Panc1 (cell line): Measurements from ENCODE around the gene RNF212. TPM values are rescaled to one million over a fixed set of nuclear protein-coding genes. Genes with fewer than 3 reads are reported as not detected.

Experiments used
- ATAC-seq: fragments of 200-7000 bp; cut with Tn5 transposase; 2 replicates; pipeline ENCODE4 v1.9.1; 2020; ENCODE audit warnings: mild to moderate bottlenecking, moderate library complexity
- BruUV-seq: library from RNA; stranded (reverse); fragments of 400-500 nt; replicated peaks from 2 replicates; lab custom pipeline; 2021; lab: Mats Ljungman, UMichigan
- CTCF ChIA-PET: fragments of 300-600 bp; sonication (Branson Sonifier 250); formaldehyde crosslinking; loops from one replicate; lab custom pipeline; 2022; ENCODE audit warnings: antibody characterized with exemption; lab: Charles Lee
- POLR2A ChIA-PET: fragments of 300-600 bp; sonication (Branson Sonifier 250); formaldehyde crosslinking; loops from one replicate; lab custom pipeline; 2022; ENCODE audit warnings: antibody characterized with exemption; lab: Charles Lee
- DNase-seq: peaks from one replicate; pipeline ENCODE4 v3.0.0-alpha.2; 2010; ENCODE audit warnings: low read depth, low spot score
- H3K27ac ChIP-seq: 2 replicates; pipeline ENCODE4 v1.5.1; 2011; ENCODE audit warnings: mild to moderate bottlenecking, low read length, inconsistent platforms
- H3K27me3 ChIP-seq: fragments of 200-500 bp; sonication (Bioruptor generic); 2 replicates; pipeline ENCODE4 v1.6.0; 2014; ENCODE audit warnings: low read length, inconsistent platforms; ENCODE audit not compliant: control insufficient read depth, insufficient read depth
- H3K36me3 ChIP-seq: fragments of 200-500 bp; sonication (Bioruptor generic); 2 replicates; pipeline ENCODE4 v1.5.1; 2014; ENCODE audit warnings: inconsistent platforms, mild to moderate bottlenecking, low read length, moderate library complexity; ENCODE audit not compliant: control insufficient read depth, insufficient read depth
- H3K4me1 ChIP-seq: 2 replicates; pipeline ENCODE4 v1.5.1; 2011; ENCODE audit warnings: inconsistent platforms, mild to moderate bottlenecking, low read length, moderate library complexity; ENCODE audit not compliant: control insufficient read depth, insufficient read depth
- H3K4me3 ChIP-seq, 2 experiments: 2 replicates each; pipeline ENCODE4 v1.5.1; 2011 to 2012; ENCODE audit warnings: low read depth in 2 of 2, low read length in 2 of 2, mild to moderate bottlenecking in 2 of 2, inconsistent platforms in 1 of 2, moderate library complexity in 1 of 2
- H3K9me3 ChIP-seq: fragments of 200-500 bp; sonication (Bioruptor generic); 2 replicates; pipeline ENCODE4 v1.5.1; 2014; ENCODE audit warnings: low read depth, mild to moderate bottlenecking, inconsistent platforms, low read length, moderate library complexity; ENCODE audit not compliant: control insufficient read depth, insufficient read depth
- POLR2AphosphoS5 ChIP-seq: IDR thresholded peaks from 2 replicates; pipeline ENCODE4 v1.6.1; 2012; ENCODE audit warnings: mild to moderate bottlenecking, low read depth, low read length, moderate library complexity
- SIN3A ChIP-seq: IDR thresholded peaks from 2 replicates; pipeline ENCODE4 v1.6.1; 2012; ENCODE audit warnings: low read depth, mild to moderate bottlenecking, low read length, moderate library complexity, borderline replicate concordance; ENCODE audit not compliant: insufficient read depth
- TCF7L2 ChIP-seq: IDR thresholded peaks from 2 replicates; pipeline ENCODE4 v1.6.1; 2011; ENCODE audit warnings: mild to moderate bottlenecking, low read depth, low read length, inconsistent platforms
- in situ Hi-C: cut with HindIII; loops from 2 replicates; pipeline ENCODE4 v1.10.0; 2016; ENCODE audit warnings: low sequenced_read_pairs, low pct_unique_long_range_greater_than_20kb
- intact Hi-C: fragments of 100-400 bp; cut with micrococcal nuclease; formaldehyde crosslinking; loops from one replicate; pipeline ENCODE4 v1.10.0; 2022; ENCODE audit not compliant: unreplicated experiment
- total RNA-seq: library from RNA; stranded (reverse); gene quantifications from one replicate; pipeline ENCODE4 v1.2.1, GENCODE V29; 2021; ENCODE audit not compliant: unreplicated experiment
- TF ChIP-seq, protein P1 (sequence below), 2 experiments: IDR thresholded peaks; 2 replicates each; pipeline ENCODE4 v1.6.1; 2011 to 2012; ENCODE audit warnings: low read depth in 2 of 2, control low read depth in 1 of 2, low read length in 1 of 2, mild to moderate bottlenecking in 1 of 2, moderate library complexity in 1 of 2; ENCODE audit not compliant: insufficient read depth in 1 of 2
- TF ChIP-seq, protein P2 (sequence below): fragments of 450-650 bp; IDR thresholded peaks from 2 replicates; pipeline ENCODE4 v1.5.1; 2017; ENCODE audit warnings: mild to moderate bottlenecking

Gene RNF212
- total RNA-seq, 1 experiment from 2014 or later = not detected

DNA sequence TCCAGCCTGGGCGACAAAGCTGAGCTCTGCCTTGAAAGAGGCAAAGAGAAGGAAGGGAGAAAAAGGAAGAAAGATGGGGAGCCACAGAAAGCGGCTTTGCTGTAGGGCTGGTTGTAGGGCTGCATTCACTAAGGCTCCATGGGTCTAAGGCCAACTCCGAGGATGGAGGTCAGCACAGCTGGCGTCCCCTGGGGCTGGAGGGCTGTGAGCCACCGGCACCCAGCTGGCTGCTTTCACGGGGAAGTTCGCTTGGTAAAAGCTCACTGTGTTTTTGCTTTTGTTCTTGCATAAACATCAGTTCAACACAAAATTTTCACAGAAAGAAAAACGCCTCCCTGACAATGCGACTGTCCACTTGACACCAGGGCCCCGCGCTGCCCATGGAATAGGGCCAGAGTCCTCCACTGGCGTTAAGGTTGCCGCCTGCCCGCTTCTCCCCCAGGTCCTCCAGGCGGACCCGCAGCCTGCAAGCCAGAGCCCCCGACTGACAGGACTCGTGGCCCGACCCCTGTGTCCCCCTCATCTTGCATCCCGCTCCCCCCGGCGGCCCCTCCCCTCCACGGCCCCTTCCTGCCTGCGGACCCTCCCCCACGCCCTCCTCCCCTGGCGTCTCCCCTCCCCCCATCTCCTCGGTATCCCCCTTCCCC, 1.1 kb downstream of the RNF212 start:
- POLR2A ChIA-PET = interaction anchor here (0.6 to 0.7 kb wide), 2 partner anchors 119 to 367 kb away, joined by 11 read pairs; no protein-coding TSS in a partner anchor
- ATAC-seq (no peak), DNase-seq (no peak)
- Histone ChIP-seq H3K4me1 (no peaks in the 10 kb centered on the region), H3K4me3 (no peak overlapping the region), H3K36me3 (no peaks in the 10 kb centered on the region), H3K27ac (no peak overlapping the region), H3K27me3 (no peaks in the 10 kb centered on the region), H3K9me3 (no peaks in the 10 kb centered on the region)
- CTCF ChIA-PET = interaction anchor here (0.6 kb wide), 1 partner anchor 71 kb away, joined by 18 read pairs; no protein-coding TSS in a partner anchor
- in situ Hi-C loops (no loop called here), intact Hi-C loops (no loop called here)
- TF ChIP-seq, protein P1, sequence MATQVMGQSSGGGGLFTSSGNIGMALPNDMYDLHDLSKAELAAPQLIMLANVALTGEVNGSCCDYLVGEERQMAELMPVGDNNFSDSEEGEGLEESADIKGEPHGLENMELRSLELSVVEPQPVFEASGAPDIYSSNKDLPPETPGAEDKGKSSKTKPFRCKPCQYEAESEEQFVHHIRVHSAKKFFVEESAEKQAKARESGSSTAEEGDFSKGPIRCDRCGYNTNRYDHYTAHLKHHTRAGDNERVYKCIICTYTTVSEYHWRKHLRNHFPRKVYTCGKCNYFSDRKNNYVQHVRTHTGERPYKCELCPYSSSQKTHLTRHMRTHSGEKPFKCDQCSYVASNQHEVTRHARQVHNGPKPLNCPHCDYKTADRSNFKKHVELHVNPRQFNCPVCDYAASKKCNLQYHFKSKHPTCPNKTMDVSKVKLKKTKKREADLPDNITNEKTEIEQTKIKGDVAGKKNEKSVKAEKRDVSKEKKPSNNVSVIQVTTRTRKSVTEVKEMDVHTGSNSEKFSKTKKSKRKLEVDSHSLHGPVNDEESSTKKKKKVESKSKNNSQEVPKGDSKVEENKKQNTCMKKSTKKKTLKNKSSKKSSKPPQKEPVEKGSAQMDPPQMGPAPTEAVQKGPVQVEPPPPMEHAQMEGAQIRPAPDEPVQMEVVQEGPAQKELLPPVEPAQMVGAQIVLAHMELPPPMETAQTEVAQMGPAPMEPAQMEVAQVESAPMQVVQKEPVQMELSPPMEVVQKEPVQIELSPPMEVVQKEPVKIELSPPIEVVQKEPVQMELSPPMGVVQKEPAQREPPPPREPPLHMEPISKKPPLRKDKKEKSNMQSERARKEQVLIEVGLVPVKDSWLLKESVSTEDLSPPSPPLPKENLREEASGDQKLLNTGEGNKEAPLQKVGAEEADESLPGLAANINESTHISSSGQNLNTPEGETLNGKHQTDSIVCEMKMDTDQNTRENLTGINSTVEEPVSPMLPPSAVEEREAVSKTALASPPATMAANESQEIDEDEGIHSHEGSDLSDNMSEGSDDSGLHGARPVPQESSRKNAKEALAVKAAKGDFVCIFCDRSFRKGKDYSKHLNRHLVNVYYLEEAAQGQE (IDR thresholded peaks at IDR 0.05; ENCODE audit: insufficient read depth in 1 of 2, low read depth in 2 of 2, low read length in 1 of 2) = no peak
- TF ChIP-seq POLR2AphosphoS5 = no peak
- TF ChIP-seq, protein P2, sequence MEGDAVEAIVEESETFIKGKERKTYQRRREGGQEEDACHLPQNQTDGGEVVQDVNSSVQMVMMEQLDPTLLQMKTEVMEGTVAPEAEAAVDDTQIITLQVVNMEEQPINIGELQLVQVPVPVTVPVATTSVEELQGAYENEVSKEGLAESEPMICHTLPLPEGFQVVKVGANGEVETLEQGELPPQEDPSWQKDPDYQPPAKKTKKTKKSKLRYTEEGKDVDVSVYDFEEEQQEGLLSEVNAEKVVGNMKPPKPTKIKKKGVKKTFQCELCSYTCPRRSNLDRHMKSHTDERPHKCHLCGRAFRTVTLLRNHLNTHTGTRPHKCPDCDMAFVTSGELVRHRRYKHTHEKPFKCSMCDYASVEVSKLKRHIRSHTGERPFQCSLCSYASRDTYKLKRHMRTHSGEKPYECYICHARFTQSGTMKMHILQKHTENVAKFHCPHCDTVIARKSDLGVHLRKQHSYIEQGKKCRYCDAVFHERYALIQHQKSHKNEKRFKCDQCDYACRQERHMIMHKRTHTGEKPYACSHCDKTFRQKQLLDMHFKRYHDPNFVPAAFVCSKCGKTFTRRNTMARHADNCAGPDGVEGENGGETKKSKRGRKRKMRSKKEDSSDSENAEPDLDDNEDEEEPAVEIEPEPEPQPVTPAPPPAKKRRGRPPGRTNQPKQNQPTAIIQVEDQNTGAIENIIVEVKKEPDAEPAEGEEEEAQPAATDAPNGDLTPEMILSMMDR = no peak
- no peak for TF ChIP-seq SIN3A
- no peak for TF ChIP-seq TCF7L2
- BruUV-seq = no TSS peak

DNA sequence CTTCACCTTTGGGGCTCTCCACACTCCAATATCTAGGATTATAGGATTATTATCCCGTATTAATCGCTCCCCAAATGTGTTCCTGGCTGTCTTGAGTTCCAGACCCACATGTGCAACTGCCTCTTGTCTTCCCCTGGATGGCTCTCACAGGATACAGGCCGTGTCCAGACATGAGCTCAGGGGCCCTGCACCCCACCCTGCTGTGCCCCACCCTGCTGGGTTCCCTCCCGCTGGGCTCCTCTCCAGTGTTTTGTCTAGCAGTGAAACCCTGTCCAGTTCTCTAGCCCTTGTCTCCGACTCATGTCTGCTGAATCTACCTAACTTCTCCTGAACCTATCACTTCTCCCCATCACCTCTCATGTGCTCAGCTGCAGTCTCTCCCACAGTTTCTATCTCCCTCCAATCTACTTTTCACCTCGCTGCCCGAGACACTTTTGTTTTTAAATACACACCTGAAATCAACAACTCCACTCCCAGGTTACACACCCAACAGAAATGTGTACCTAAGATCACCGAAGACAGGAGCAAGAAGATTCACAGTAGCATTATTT, 2.0 kb downstream of the RNF212 start:
- DNase-seq = no peak

More for the DNA sequence above, 2.0 kb downstream of the RNF212 start:
- no peak for ATAC-seq
- intact Hi-C loops = no loop called here
- BruUV-seq = no TSS peak
- CTCF ChIA-PET = no interaction called here
- H3K36me3 ChIP-seq = no peaks in the 10 kb centered on the region
- TF ChIP-seq TCF7L2 = no peak
- TF ChIP-seq POLR2AphosphoS5 = no peak
- TF ChIP-seq, protein P1 (IDR thresholded peaks at IDR 0.05; ENCODE audit: insufficient read depth in 1 of 2, low read depth in 2 of 2, low read length in 1 of 2) = no peak
- TF ChIP-seq, protein P2 = no peak
- no peak for TF ChIP-seq SIN3A
- no peaks in the 10 kb centered on the region for H3K9me3 ChIP-seq
- in situ Hi-C loops = no loop called here
- no peak overlapping the region for H3K27ac ChIP-seq
- H3K4me3 ChIP-seq = no peak overlapping the region
- POLR2A ChIA-PET = no interaction called here
- no peaks in the 10 kb centered on the region for H3K4me1 ChIP-seq
- no peaks in the 10 kb centered on the region for H3K27me3 ChIP-seq
